Measurements from ENCODE around the gene TRIM33. TPM values are rescaled to one million over a fixed set of nuclear protein-coding genes. Genes with fewer than 3 reads are reported as not detected.

TRIM33 gene
- total and polyA plus RNA-seq, 4 donors: 9.5 to 102 (median 18.8) TPM

- H3K4me3 ChIP-seq: no peak overlapping the region
- H3K27me3 ChIP-seq (ENCODE audit: control insufficient read depth in 3 of 3, insufficient read depth in 3 of 3, low read length in 2 of 3): no peaks in the 10 kb centered on the region
- H3K36me3 ChIP-seq (ENCODE audit: control insufficient read depth in 4 of 4, insufficient read depth in 4 of 4, low read length in 4 of 4): no peaks in the 10 kb centered on the region
- ATAC-seq (ENCODE audit: insufficient read depth, low FRiP score) (peak; percentile 100), DNase-seq (peak; percentile 97 to 98 (median 98))
- no peaks in the 10 kb centered on the region for H3K9me3 ChIP-seq (ENCODE audit: control insufficient read depth in 4 of 4, insufficient read depth in 3 of 4, low read length in 3 of 4)
- H3K9ac ChIP-seq (ENCODE audit: insufficient read depth in 1 of 2, low read length in 2 of 2): peak overlapping the region; percentile 2 to 86
- peak overlapping the region; percentile 3 to 55 for H3K27ac ChIP-seq (ENCODE audit: low read depth in 1 of 2, low read length in 1 of 2)
- peaks cover 0 to 18% (median 0%) of the 10 kb centered on the region in 5 donors for H3K4me1 ChIP-seq (ENCODE audit: control insufficient read depth in 5 of 5, insufficient read depth in 5 of 5, low read length in 5 of 5)
- peak; percentile 100 for TF ChIP-seq CTCF (IDR thresholded peaks at IDR 0.05; ENCODE audit: control extremely low read depth, extremely low read depth)
- 5 to 7% methylated on average over 33 of the region's 33 CpGs for whole genome bisulfite sequencing, 2 donors
Measured at GRCh38 chr1:114346480-114347029, 164.4 kb downstream of the TRIM33 start.

GRCh38 chr1:114345930-114346479 lies 165.0 kb downstream of the TRIM33 start:
- 17 to 27% methylated on average over 22 to 24 of the region's 24 CpGs for WGBS, 2 donors

GRCh38 chr1:114344656-114345055 lies 166.3 kb downstream of the TRIM33 start:
- no peak overlapping the region for H3K27ac ChIP-seq (ENCODE audit: low read depth in 1 of 2, low read length in 1 of 2)
- no peaks in the 10 kb centered on the region for H3K27me3 ChIP-seq (ENCODE audit: control insufficient read depth in 3 of 3, insufficient read depth in 3 of 3, low read length in 2 of 3)
- H3K9ac ChIP-seq (ENCODE audit: insufficient read depth in 1 of 2, low read length in 2 of 2): no peak overlapping the region
- 87 to 94% methylated on average over 4 of the region's 4 CpGs for WGBS, 2 donors
- H3K4me1 ChIP-seq (ENCODE audit: control insufficient read depth in 5 of 5, insufficient read depth in 5 of 5, low read length in 5 of 5): peaks cover 0 to 18% (median 0%) of the 10 kb centered on the region in 5 donors
- no peaks in the 10 kb centered on the region for H3K36me3 ChIP-seq (ENCODE audit: control insufficient read depth in 4 of 4, insufficient read depth in 4 of 4, low read length in 4 of 4)
- H3K9me3 ChIP-seq (ENCODE audit: control insufficient read depth in 4 of 4, insufficient read depth in 3 of 4, low read length in 3 of 4): no peaks in the 10 kb centered on the region
- no peak for TF ChIP-seq CTCF (IDR thresholded peaks at IDR 0.05; ENCODE audit: control extremely low read depth, extremely low read depth)
- no peak overlapping the region for H3K4me3 ChIP-seq
- DNase-seq (no peak), ATAC-seq (ENCODE audit: insufficient read depth, low FRiP score) (no peak)

More at GRCh38 chr1:114345930-114346479, 165.0 kb downstream of the TRIM33 start:
- Histone ChIP-seq H3K36me3 (ENCODE audit: control insufficient read depth in 4 of 4, insufficient read depth in 4 of 4, low read length in 4 of 4) (no peaks in the 10 kb centered on the region), H3K27me3 (ENCODE audit: control insufficient read depth in 3 of 3, insufficient read depth in 3 of 3, low read length in 2 of 3) (no peaks in the 10 kb centered on the region), H3K27ac (ENCODE audit: low read depth in 1 of 2, low read length in 1 of 2) (peak overlapping the region; percentile 3 to 55), H3K9ac (ENCODE audit: insufficient read depth in 1 of 2, low read length in 2 of 2) (peak overlapping the region; percentile 2 to 86), H3K4me3 (no peak overlapping the region), H3K9me3 (ENCODE audit: control insufficient read depth in 4 of 4, insufficient read depth in 3 of 4, low read length in 3 of 4) (no peaks in the 10 kb centered on the region), H3K4me1 (ENCODE audit: control insufficient read depth in 5 of 5, insufficient read depth in 5 of 5, low read length in 5 of 5) (peaks cover 0 to 18% (median 0%) of the 10 kb centered on the region in 5 donors)
- no peak for TF ChIP-seq CTCF (IDR thresholded peaks at IDR 0.05; ENCODE audit: control extremely low read depth, extremely low read depth)
- DNase-seq: peak; percentile 47 to 55 (median 49)
- peak; percentile 30 for ATAC-seq (ENCODE audit: insufficient read depth, low FRiP score)

Small RNA genes within 50 kb of the gene (small RNA-seq; reads per million reads assigned to genes)
- not detected for gene RF00019 (ENCODE audit: low replicate concordance)

Other genes with a start within 250 kb of the TRIM33 start
- 10 to 100 TPM; 28.8 to 30.9 TPM for gene BCAS2, start 70.4 kb upstream of the TRIM33 start, total RNA-seq
- gene BCAS2, start 70.4 kb upstream of the TRIM33 start, polyA plus RNA-seq: 10 to 100 TPM; 22.4 to 31.3 TPM
- 1 to 10 TPM; 4.1 to 6.1 TPM for gene DENND2C, start 158.8 kb upstream of the TRIM33 start, total RNA-seq
- gene DENND2C, start 158.8 kb upstream of the TRIM33 start, polyA plus RNA-seq: 1 to 10 TPM in 1 of 2 donors, under 1 TPM in 1; 1.00 to 2.0 TPM
- gene AMPD1, start 184.3 kb upstream of the TRIM33 start, total RNA-seq: under 1 TPM in 1 of 2 donors, not detected in 1; 0.34 TPM
- gene AMPD1, start 184.3 kb upstream of the TRIM33 start, polyA plus RNA-seq: not detected
- 10 to 100 TPM; 30.4 to 43.3 TPM for gene NRAS, start 205.6 kb upstream of the TRIM33 start, total RNA-seq
- gene NRAS, start 205.6 kb upstream of the TRIM33 start, polyA plus RNA-seq: 10 to 100 TPM; 14.6 to 26.5 TPM
- gene CSDE1, start 246.8 kb upstream of the TRIM33 start, total RNA-seq: 100 to 1,000 TPM; 419 to 591 TPM
- 100 to 1,000 TPM; 135 to 168 TPM for gene CSDE1, start 246.8 kb upstream of the TRIM33 start, polyA plus RNA-seq

Measured in lung (tissue), 13 donors.